GM18526 (cell line): ENCODE data around the gene MGAT3.

Source experiments
- POLR2A ChIP-seq: IDR thresholded peaks from 3 replicates; pipeline ENCODE4 v1.6.1; 2011; ENCODE audit not compliant: insufficient read length; ENCODE audit errors: extremely low read depth

MGAT3 gene

GRCh38 chr22:39463277-39463676 lies 6.5 kb downstream of the MGAT3 start:
- no peak for TF ChIP-seq POLR2A

- no peak for TF ChIP-seq POLR2A
These were observed 7.1 kb downstream of the MGAT3 start for GRCh38 chr22:39463931-39464390.

- no peak for TF ChIP-seq POLR2A
These were observed 9.6 kb downstream of the MGAT3 start for GRCh38 chr22:39466228-39467006.

- no peak for TF ChIP-seq POLR2A
These were observed 10.6 kb downstream of the MGAT3 start for GRCh38 chr22:39467390-39467895.

- no peak for TF ChIP-seq POLR2A
These were observed 11.9 kb downstream of the MGAT3 start for GRCh38 chr22:39468487-39469325.

- TF ChIP-seq POLR2A: no peak
These were observed 12.5 kb downstream of the MGAT3 start for GRCh38 chr22:39469326-39469680.

- no peak for TF ChIP-seq POLR2A
These were observed 13.1 kb downstream of the MGAT3 start for GRCh38 chr22:39469681-39470450.

- TF ChIP-seq POLR2A: no peak
These were observed 13.9 kb downstream of the MGAT3 start for GRCh38 chr22:39470451-39471291.

GRCh38 chr22:39471381-39472141 lies 14.7 kb downstream of the MGAT3 start:
- peak; percentile 16 for TF ChIP-seq POLR2A

- TF ChIP-seq POLR2A: no peak
These were observed 16.1 kb downstream of the MGAT3 start for GRCh38 chr22:39472570-39473556.

- TF ChIP-seq POLR2A: no peak
These were observed 17.0 kb downstream of the MGAT3 start for GRCh38 chr22:39473851-39474250.

GRCh38 chr22:39474351-39475111 lies 17.7 kb downstream of the MGAT3 start:
- no peak for TF ChIP-seq POLR2A

GRCh38 chr22:39475337-39475736 lies 18.5 kb downstream of the MGAT3 start:
- TF ChIP-seq POLR2A: no peak
